HS-27A (cell line): ENCODE data around the gene GGCX.
"Not testable (repeated sequence)": the region's sequence is repeated elsewhere in the genome, so short reads cannot be mapped to it uniquely, and the experiment has no call there.

Experiments
- DNase-seq: peaks from one replicate; pipeline ENCODE4 v3.0.0-alpha.2; 2012; ENCODE audit warnings: low read depth, missing footprints

The GGCX gene

DNA sequence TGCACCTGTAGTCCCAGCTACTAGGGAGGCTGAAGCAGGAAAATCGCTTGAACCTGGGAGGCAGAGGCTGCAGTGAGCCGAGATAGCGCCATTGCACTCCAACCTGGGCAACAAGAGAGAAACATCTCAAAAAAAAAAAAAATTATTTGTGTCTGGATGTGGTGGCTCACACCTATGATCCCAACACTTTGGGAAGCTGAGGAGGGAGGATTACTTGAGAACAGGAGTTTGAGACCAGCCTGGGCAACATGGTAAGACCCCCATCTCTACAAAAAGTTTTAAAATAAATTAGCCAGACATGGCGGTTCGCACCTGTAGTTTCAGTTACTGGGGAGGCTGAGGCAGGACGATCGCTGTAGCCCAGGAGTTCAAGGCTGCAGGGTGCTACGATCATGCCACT lies 14.4 kb upstream of the GGCX start:
- DNase-seq = no peak

DNA sequence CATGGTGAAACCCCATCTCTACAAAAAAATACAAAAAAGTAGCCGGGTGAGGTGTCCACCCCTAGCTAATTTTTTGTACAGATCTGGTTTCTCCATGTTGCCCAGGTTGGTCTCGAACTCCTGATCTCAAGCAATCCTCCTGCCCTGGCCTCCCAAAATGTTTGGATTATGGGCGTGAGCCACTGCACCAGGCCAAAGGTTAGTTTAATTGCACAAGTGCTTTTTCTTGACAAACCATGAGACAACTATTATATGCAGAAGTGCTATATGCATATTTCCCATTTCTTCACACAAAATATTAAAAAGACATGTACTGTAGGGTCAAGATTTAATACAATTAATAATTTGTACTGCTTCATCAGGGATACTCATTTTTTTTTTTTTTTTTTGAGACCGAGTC lies 5.0 kb upstream of the GGCX start:
- DNase-seq = no peak

DNA sequence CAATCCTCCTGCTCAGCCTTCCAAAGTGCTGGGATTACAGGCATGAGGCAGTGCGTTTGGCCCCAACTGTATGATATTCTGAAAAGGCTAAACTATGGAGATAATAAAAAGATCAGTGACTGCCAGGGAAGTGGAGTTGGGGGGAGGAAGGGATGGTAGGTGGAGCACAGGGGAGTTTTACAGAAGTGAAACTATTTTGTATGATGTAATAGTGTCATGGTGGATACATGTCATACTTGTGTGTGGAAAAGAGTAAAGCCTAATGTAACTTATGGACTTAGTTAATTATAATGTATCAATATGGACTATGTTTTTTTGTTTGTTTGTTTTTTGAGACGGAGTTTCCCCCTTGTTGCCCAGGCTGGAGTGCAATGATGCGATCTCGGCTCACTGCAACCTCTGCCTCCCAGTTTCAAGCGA lies 2.9 kb upstream of the GGCX start:
- DNase-seq = no peak

DNA sequence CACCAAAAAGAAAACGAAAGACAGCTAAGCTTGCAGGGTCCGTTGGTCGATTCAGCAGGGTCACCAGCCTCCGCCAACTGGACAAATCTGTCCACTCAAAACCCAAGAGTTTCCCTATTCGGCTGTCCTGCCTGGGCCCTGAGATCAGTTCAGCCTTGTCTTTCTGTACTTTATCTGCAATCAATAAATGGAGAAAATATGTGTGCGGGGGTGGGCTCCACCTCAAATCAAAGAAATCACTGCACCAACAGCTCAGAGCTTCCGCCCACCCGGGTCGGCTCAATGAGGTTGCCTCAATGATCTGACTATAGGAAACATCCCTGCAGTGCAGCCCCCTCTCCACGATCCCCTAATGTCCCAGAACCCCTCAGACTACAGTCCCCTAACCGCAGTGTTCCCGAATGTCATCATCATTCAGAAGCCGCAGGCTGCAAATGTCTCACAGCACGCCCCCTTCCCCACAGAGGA lies 447 bp downstream of the GGCX start:
- DNase-seq = no peak

DNA sequence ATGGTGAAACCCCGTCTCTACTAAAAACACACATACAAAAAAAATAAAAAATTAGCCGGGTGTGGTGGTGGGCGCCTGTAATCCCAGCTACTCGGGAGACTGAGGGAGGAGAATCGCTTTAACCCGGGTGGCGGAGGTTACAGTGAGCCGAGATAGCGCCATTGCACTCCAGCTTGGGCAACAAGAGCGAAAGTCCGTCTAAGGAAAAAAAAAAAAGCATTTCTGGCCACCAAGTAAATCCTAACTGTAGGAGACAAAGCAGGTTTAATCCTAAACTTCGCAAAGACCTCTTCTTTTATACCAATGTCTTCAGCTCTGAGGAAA lies 928 bp downstream of the GGCX start:
- not testable (repeated sequence) for DNase-seq

DNA sequence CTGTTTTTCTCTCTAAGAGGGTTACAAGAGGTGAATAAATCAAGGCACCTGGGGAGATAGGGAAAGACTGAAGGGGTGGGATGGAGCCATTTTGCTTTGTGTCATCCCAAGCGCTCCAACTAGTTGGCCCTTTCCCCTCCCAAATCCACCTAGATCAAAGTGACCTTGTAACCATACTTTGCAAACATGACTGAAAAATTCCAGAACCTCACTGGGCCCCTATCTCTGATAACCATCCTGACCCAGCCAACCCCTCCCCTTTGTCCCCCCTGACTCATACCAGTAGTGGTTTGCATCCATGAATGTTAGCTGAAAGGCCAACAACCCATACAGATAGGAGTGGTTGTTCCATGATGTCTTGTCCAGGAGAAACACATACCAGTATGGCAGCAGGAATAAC lies 3.1 kb downstream of the GGCX start:
- DNase-seq = no peak

DNA sequence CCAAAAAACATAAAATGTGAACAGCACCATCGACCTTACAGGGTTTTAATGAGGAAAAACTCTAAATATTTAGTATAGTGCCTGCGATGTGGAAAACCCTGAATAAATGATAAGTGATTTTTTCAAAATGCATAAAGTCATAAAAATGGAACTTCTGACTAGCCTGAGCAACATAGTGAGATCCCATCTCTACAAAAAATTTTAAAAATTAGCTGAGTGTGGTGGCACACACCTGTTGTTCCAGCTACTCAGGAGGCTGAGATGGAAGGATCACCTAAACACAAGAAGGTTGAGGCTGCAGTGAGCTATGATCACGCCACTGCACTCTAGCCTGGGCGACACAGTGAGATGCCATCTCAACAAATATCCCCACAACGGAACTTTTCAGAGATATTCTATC lies 4.2 kb downstream of the GGCX start:
- DNase-seq = no peak

DNA sequence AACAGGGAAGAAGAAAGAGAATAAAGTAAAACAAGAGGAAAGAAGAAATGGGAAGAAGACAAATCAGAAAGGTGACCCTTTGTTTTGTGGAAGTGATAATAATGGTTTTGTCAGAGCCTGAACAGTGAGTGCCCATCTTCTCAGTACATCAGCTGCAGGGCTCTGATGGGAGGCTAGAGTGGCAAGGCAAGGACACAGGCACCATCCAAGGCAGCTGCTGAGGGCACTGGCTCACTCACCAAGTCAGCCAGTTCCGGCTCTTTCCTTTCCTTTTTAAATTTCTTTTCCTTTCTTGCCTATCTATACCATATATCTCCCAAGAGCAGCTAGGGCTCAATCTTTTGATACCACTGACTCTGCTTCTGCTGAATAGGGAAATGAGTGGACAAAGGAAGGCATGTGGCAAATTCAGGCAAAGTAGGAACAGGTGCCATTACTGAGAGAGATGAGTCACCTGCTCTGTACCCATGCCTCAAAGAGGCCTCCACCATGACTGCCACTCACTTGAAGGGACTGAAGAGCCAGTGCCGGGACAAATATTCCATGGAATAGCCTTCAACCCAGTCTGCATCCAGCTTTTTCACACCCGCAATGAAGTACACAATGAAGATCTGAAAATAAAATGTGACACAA lies 6.2 kb downstream of the GGCX start:
- no peak for DNase-seq

DNA sequence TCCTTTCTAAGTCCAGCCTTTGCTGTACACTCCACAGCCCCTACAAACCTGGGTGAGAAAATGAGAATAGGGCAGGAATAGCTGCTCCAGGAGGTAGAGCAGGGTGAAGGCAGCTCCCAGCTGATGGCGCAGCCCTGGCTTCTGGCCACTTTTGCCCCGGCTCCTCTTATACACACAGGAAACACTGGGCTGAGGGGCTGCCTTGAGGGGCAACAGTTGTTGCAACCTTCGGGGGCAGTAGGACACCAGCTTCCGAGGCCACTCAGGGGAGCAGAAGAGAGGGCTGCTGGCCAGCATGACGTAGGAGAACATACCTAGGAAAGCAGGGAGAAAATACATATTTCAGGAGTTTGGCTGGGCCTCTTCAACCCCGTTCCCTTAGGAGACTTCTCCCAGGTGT lies 8.1 kb downstream of the GGCX start:
- DNase-seq = no peak

DNA sequence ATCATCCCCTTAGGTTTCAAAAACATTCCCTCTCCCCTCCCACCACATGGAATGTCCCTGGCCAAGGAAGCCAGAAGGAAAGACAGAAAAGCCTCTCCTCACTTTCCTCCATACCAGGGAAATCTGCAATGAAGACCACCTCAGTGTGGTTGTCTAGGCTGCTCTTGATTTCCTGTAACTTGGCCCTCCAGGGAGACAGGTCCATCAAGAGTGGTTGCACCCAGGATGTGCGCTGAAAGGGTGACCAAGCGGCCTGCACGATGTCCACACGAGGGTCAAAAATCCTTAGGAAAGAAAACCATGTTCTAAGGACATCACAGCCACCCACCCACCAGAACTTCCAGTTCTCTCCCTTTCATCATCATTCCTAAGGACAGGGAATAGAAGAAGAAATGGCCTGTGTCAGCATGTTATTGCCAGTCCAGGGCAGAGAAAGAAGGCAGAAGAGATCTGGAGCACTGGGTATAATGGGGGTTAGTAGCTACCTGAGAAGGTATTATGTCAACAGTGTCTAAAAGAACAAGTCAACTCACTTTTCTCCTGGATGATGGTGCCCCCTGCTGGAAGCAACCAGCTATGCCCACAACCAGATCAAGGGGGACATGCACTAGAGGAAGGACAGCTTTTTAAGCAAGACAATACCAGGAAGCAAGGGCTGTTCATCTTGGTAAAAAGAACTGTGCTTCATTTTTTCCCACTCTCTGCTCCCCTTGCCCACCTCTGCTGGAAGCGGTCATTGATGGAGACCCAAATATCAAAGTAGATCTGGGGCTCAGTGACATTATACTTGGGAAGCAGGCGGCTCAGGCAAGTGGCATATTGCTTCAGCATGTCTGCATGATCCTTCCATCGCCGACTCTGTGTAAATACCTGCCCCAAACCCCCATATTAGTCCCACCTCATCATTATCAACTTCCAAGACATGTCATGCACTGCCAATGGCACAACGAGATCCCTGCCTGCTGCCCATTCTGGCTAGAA lies 9.3 kb downstream of the GGCX start:
- DNase-seq = peak; percentile 69

DNA sequence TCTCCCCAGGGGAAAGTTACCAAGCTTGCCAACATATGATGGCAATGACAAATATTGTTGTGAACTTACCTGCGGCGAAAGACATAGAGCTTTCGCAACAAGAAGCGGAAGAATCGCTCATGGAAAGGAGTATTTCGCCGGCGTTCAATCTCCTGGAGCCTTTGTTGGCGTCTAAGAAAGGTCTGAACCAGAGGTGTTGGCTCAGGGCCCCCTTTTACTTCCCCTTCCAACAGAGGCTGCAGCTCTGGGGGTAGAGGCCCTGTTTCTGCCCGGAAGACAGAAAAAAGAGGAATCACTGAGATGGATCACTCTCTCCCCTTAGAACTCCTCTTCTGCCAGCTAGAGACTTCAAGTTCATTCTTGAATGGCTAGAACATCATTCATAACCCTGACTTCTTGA lies 10.8 kb downstream of the GGCX start:
- DNase-seq = no peak

DNA sequence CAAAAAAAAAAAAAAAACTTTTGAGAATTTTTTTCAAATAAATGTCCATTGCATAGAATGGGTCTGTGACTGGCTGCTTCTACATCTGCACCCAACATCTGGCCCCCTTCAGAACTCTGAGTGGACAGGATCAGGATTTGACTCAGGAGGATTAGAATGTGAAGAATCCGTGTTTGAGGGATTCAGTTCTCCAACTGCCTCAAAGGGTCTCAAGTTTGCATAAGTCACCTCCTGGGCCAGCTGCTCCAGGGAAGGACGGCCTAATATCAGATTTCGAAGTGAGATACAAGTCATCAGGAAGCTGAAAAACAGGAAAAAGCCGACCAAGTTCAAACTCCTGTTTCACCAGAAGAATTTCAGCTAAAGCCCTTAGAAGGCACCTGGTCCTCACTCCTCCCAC lies 11.5 kb downstream of the GGCX start:
- peak; percentile 99 for DNase-seq

DNA sequence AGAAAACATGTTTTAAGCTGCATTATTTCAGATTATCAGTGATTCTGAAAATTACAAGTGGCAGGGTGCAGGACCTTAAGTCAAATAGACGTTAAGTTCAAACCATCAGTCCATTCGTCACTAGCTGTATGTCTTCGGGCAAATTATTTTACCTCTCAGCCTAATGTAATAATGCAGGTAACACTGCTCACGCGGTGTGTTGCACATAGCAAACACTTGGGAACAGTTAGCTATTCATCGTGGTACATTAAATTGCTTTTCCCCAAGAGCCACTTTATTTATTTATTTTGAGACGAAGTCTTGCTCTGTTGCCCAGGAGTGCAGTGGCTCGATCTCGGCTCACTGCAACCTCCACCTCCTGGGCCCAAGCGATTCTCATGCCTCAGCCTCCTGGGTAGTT lies 12.2 kb downstream of the GGCX start:
- DNase-seq = no peak

DNA sequence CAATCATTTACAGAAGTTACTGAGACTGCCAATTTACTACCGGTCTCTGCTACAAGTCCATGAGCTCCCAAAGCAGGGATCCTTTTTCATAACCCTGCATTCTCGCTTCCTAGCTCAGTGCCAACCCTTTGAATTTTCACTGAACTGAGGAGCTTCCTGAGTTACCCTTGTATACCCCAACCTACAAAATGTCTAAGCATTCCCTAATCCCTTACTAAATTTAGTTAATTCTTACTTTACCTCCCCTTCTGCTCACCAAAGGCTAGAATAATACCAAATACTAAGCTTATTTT lies 12.7 kb downstream of the GGCX start:
- no peak for DNase-seq

DNA sequence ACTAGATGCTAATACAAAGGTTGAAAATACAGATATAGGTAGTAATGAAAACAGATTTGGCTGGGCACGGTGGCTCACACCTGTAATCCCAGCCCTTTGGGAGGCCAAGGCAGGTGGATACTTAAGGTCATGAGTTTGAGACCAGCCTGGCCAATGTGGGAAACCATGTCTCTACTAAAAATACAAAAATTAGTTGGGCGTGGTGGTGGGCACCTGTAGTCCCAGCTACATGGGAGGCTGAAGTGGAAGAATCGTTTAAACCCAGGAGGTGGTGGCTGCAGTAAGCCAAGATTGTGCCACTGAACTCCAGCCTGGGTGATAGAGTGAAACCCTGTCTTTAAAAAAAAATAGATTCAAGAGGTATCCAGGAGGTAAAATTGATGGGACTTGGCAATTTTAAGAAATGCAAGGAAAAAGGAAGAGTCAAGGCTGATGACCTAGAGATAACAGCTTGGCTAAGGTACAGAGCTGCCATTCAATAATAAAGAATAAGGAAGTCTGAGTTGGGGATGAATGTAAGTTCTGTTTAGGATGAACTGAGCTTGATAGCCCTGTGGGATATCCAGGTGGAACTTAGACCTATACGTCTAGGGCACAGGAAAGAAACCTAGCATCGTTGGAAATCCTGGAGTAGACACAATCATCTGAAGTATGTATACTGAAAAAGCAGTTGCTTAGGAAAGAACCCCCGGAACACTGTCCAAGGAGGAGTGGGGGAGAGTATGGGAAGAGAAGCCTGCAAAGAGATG lies 13.3 kb downstream of the GGCX start:
- DNase-seq = no peak

DNA sequence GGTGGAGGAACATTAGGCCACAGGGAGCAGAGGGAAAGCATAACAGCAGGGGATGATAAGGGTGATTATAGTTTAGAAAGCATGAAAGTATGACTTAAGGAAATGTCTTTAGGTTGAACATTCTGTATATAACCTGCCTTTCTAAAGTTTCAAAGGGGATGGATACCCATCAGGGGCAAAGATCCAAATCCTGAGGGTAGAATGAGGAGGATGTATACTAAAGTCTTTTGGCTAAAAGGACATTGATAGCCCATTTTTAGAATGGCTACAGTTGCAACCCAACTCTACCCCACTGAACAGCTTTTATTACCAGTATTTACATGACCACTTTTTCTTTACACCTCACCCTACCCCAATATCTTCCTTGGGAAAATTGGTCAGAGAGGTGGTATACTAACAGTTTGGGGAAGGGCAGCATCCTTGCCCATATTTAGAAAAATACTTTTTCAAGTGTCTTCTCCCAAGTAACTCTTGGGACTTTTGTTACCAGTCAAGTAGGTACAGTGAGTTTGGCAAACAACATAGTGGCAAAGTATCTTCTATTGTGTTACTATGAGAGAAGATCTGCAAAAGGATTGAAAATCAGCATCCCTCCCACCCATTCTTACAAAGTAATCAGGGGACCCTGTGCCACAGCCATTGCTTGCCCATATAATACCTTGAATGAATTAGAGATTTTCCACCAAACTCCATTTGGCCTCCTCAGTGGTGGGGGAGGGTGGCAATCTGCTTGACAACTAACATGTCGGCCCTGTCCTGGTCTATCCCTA lies 14.0 kb downstream of the GGCX start:
- DNase-seq = no peak

DNA sequence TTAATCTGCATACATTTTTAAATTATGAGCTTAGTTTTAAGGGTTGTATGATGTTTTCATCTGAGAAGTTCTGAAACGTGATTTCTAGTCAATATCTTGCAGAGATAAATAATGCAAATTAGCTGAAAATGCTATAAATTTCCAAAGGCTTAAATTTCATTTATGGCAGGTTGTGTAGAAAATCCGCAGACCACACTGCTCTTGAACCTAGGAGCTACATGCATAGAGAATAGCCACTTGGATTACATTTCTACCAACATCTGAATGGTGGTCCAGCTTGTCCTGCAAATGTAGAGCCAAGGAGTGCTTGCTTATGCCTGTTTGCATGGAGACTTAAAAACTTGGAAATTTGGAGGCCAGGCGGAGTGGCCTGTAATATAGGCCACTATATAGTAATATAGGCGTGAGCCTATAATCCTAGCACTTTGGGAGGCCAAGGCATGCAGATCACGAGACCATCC lies 15.5 kb downstream of the GGCX start:
- no peak for DNase-seq

DNA sequence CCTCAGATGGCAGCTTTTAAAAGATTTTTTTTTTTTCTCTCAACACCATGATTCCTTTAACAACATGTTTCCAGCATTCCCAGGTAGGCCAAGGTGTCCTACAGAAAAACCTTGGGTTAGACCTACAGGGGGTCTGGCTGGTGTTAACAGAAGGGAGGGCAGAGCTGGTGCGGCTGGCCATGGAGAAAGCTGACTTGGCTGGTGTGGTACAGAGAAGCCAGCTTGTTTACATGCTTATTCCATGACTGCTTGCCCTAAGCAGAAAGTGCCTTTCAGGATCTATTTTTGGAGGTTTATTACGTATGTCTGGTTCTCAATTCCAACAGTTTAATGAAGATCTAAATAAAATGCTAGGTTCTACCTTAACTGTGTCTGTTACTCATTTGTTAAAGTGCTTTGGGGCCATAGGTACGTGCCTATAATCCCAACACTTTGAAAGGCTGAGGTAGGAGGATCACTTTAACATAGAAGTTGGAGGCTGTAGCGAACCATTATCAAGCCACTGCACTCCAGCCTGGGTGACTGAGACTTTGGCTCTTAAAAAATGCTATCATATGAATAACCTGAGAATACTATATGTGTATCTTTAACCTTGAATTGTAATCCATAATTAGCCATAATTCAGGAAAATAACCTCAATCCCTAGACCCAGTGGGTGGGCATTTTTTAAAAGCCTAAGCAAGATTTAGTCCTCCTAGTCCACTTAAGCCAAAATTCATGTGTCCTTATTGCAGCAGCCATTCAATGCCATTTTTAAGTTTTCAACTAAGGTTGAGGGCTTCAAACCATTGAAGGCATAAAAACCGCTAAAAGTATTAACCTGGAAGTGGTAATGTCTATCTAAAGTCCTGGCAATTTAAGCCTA lies 16.1 kb downstream of the GGCX start:
- DNase-seq = not testable (repeated sequence)

DNA sequence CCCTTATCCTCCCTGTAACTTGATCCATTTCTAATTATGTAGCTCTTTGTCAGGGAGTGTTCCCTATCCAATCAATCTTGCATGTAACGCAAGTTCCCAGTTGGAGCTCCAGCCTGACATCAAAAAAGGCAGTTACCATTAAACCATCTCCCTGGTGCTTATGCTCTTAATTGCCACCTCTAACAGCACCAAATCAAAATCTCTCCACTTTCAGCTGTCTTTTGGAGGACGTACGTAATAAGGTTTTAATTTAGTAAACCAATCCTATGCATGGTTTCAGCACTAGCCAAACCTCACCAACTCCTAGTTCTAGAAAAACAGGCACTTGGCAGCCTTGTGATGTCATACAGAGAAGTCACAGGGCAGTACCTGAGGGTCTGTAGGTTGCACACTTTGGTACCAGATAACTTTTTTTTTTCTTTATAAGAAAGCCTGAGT lies 17.0 kb downstream of the GGCX start:
- not testable (repeated sequence) for DNase-seq

DNA sequence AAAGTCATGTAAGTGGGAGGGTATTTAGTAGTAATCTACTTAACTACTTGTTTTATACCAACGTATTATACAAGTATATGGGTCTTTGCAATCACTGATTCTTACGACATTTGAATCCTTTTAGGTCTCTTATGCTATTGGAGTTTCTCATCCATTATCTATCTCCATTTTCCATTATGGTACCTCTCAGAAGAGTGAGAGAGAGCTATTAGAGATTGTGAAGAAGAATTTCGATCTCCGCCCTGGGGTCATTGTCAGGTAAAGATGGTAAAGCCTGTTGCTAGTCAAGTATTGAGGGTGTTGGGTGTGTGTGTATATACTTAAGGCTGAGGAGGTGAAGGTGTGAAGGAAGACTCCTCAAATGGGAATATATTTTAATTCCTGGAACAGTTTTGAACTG lies 18.5 kb downstream of the GGCX start:
- no peak for DNase-seq
